ENCODE measurements around the gene THADA.

GRCh38 chr2:43616967-43617680 lies 21.3 kb upstream of the THADA start:
- TF ChIP-seq CTCF (IDR thresholded peaks at IDR 0.05): no peak
- TF ChIP-seq POLR2A (IDR thresholded peaks at IDR 0.05): no peak

All from thyroid gland (tissue), 4 donors.